ENCODE data around the gene RBKS. TPM values are rescaled to one million over a fixed set of nuclear protein-coding genes. Genes with fewer than 3 reads are reported as not detected.

RBKS gene
- total and polyA plus RNA-seq, 2 of the 8 experiments (the other 6 are each of a cell fraction or from before 2014, with no cell fraction given), result 1.1 to 1.5 TPM

- no peaks in the 10 kb centered on the region for H3K36me3 ChIP-seq (ENCODE audit: control insufficient read depth in 2 of 4, insufficient read depth in 4 of 4, low read length in 3 of 4)
- 94% methylated on average over 3 of the region's 3 CpGs; no CpG with 5 or more reads in 1 of the 2 experiments for WGBS, 2 experiments (ENCODE audit: extremely low coverage in 1 of 2, insufficient coverage in 1 of 2, insufficient read length in 1 of 2, insufficient replicate concordance in 2 of 2, low coverage in 1 of 2, low lambda C conversion rate in 2 of 2, missing lambda C conversion rate in 1 of 2)
- H4K5ac ChIP-seq (ENCODE audit: insufficient read length, low read depth, low read length), result no peak overlapping the region
These were observed 134.1 kb downstream of the RBKS start for GRCh38 chr2:27756091-27756490.

More at GRCh38 chr2:27756091-27756490, 134.1 kb downstream of the RBKS start:
- Histone ChIP-seq H3K9ac (replicated peaks in 1 of 4; ENCODE audit: extremely low read depth in 1 of 4, low read depth in 3 of 4, low read length in 3 of 4) (no peak overlapping the region), H3K27me3 (replicated peaks in 1 of 4; ENCODE audit: control insufficient read depth in 3 of 4, extremely low read depth in 1 of 4, insufficient read depth in 3 of 4, low read length in 3 of 4) (no peaks in the 10 kb centered on the region), H2BK120ac (replicated peaks; ENCODE audit: low read depth, low read length) (no peak overlapping the region), H4K8ac (ENCODE audit: extremely low read depth, insufficient read depth, low read length) (no peak overlapping the region), H3K4me3 (ENCODE audit: extremely low read depth in 1 of 4, insufficient read depth in 2 of 4, low read depth in 3 of 4, low read length in 4 of 4) (no peak overlapping the region), H3K23me2 (ENCODE audit: low read depth, low read length) (no peaks in the 10 kb centered on the region; the same call in 1 of the 2 replicates), H4K20me1 (replicated peaks in 1 of 2; ENCODE audit: control insufficient read depth in 1 of 2, insufficient read depth in 2 of 2, low read length in 2 of 2) (no peaks in the 10 kb centered on the region), H3K18ac (ENCODE audit: extremely low read depth, low read length) (no peak overlapping the region), H2AK5ac (ENCODE audit: low read depth, low read length) (no peak overlapping the region), H3K4me1 (replicated peaks in 1 of 4; ENCODE audit: control insufficient read depth in 3 of 4, insufficient read depth in 4 of 4, low read length in 3 of 4) (peaks cover 3 to 13% (median 8%) of the 10 kb centered on the region in 4 experiments; a peak in 6 of 7 replicates), H3K27ac (ENCODE audit: low read depth, low read length) (no peak overlapping the region), H2BK5ac (ENCODE audit: low read depth, low read length) (no peak overlapping the region), H2BK20ac (ENCODE audit: low read length) (no peak overlapping the region), H3K79me2 (ENCODE audit: control insufficient read depth in 1 of 2, insufficient read depth in 2 of 2, low read length in 2 of 2) (no peaks in the 10 kb centered on the region), H3K56ac (replicated peaks; ENCODE audit: insufficient read length, low read depth, low read length) (no peak overlapping the region), H4K91ac (replicated peaks; ENCODE audit: insufficient read length, low read length) (no peak overlapping the region), H3K4me2 (ENCODE audit: insufficient read depth in 1 of 2, low read depth in 2 of 2, low read length in 2 of 2) (no peak overlapping the region), H3K14ac (ENCODE audit: insufficient read length) (no peak overlapping the region), H3K9me3 (ENCODE audit: insufficient read depth in 2 of 2, low read depth in 1 of 2, low read length in 1 of 2) (no peaks in the 10 kb centered on the region), H3K79me1 (ENCODE audit: low read depth, low read length) (no peaks in the 10 kb centered on the region), H2AFZ (ENCODE audit: low read length) (no peak overlapping the region), H2BK12ac (ENCODE audit: low read depth, low read length) (no peak overlapping the region), H2BK15ac (ENCODE audit: low read length) (no peak overlapping the region), H3K23ac (ENCODE audit: insufficient read length) (no peak overlapping the region), H3K4ac (replicated peaks; ENCODE audit: insufficient read length, low read depth, low read length) (no peak overlapping the region)
- ChIA-PET POLR2A (ENCODE audit: partially characterized antibody) (interaction anchor here (0.7 to 1.5 kb wide), 2 partner anchors 12 to 41 kb away, joined by 3 to 6 read pairs; no protein-coding TSS in a partner anchor), CTCF (ENCODE audit: partially characterized antibody) (interaction anchor here (0.6 kb wide), 2 partner anchors 13 to 49 kb away, joined by 3 read pairs; no protein-coding TSS in a partner anchor)
- DNase-seq (ENCODE audit: low read depth in 1 of 2, low spot score in 2 of 2) (no peak), FAIRE-seq (no peak)
- no peak for TF ChIP-seq SRF (IDR thresholded peaks at IDR 0.05; ENCODE audit: low read depth, low read length)
- TF ChIP-seq TAF1 (IDR thresholded peaks at IDR 0.05; ENCODE audit: low read depth, low read length), result no peak
- TF ChIP-seq MAFK (IDR thresholded peaks at IDR 0.05; ENCODE audit: low read depth, low read length), result no peak
- TF ChIP-seq CREB1 (IDR thresholded peaks at IDR 0.05), result no peak
- no peak for TF ChIP-seq CBX8 (IDR thresholded peaks at IDR 0.05; ENCODE audit: borderline replicate concordance, low read depth, low read length)

All from H1 (cell line).